Measurements from ENCODE around the gene PPP1R13L. TPM values are rescaled to one million over a fixed set of nuclear protein-coding genes. Genes with fewer than 3 reads are reported as not detected.
"Not testable (repeated sequence)": the region's sequence is repeated elsewhere in the genome, so short reads cannot be mapped to it uniquely, and the experiment has no call there.

PPP1R13L gene
- total RNA-seq, 1 experiment from 2014 or later: 10.1 TPM

DNA sequence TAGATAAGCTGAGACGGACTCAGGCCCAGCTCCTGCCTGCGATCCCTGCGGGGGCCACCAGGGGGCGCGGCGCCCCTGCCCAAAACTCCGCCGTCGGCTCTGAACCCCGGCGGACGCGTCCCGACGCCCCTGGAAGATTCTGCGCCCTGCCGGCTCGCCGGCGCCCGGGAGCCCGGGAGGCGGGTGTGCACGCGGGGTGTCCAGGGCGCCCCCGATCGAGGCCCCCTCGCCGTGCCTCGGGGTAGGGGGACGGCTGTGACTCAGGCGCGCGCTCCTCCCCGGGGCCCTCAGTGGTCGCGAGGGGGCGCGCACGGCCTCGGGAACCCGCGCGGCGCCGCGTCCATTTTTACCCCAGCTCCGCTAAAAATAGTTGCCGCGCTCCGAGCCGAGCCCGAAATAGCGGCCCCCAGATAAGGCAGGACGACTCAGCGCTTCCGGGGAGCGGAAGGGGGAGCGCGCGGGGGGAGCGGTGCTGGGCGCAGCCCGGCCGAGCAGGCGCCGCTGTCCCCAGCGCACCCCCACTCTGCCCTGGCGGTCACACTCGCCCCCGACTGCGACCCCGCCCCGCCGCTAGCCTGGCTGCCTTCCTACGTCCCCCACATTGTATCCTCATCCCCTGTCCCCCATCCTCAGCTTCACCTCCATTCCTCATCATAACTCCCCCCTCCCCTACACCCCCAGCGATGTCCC lies 34.8 kb upstream of the PPP1R13L start:
- DNase-seq (ENCODE audit: low read depth): peak; percentile 85

DNA sequence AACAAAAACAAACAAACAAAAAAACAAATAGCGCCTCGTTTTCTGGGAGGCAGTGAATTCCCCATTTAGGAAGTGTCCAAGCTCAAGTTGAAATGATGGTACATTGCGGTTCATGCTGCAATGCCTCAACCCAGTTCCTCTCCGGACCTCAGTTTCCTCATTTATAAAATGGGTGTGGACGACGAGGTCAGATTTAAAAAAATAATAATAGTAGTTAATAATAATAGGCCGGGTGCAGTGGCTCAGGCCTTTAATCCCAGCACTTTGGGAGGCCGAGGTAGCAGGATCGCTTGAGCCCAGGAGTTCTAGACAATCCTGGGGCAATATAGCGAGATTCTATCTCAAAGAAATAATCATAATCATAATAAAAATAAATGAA lies 34.3 kb upstream of the PPP1R13L start:
- in situ Hi-C loops (cut with HindIII; ENCODE audit: low pct_unique_long_range_greater_than_20kb, low sequenced_read_pairs): no loop called here
- DNase-seq (ENCODE audit: low read depth): no peak

More for the DNA sequence above, 34.8 kb upstream of the PPP1R13L start:
- in situ Hi-C loops (cut with HindIII; ENCODE audit: low pct_unique_long_range_greater_than_20kb, low sequenced_read_pairs): no loop called here

DNA sequence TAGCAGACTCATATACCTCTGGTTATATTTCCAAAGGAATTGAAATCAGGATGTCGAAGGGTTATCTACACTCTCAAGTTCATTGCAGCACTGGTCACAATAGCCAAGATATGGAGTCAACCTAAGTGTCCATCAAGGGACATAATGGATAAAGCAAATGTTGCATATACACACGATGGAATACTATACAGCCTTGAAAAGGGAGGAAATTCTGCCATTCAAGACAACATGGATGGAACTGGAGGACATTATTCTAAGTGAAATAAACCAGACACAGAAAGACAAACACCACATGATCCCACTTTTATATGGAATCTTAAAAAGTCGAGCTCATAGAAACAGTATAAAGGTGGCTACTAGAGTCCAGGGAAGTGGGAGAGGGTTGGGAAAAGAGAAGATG lies 32.5 kb upstream of the PPP1R13L start:
- no peak for DNase-seq (ENCODE audit: low read depth)
- in situ Hi-C loops (cut with HindIII; ENCODE audit: low pct_unique_long_range_greater_than_20kb, low sequenced_read_pairs): no loop called here

DNA sequence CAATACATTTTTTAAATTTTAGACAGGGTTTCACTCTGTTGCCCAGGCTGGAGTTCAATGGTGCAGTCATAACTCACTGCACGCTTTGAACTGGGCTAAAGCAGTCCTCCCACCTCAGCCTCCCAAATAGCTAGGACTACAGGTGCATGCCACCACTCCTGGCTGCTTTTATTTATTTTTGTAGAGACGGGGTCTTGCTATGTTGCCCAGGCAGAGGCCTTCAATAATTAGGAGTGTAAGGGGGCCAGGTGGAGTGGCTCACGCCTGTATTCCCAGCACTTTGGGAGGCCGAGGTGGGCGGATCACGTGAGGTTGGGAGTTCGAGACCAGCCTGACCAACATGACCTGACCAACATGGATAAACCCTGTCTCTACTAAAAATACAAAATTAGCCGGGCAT lies 27.7 kb upstream of the PPP1R13L start:
- in situ Hi-C loops (cut with HindIII; ENCODE audit: low pct_unique_long_range_greater_than_20kb, low sequenced_read_pairs); DNase-seq (ENCODE audit: low read depth): not testable (repeated sequence)

DNA sequence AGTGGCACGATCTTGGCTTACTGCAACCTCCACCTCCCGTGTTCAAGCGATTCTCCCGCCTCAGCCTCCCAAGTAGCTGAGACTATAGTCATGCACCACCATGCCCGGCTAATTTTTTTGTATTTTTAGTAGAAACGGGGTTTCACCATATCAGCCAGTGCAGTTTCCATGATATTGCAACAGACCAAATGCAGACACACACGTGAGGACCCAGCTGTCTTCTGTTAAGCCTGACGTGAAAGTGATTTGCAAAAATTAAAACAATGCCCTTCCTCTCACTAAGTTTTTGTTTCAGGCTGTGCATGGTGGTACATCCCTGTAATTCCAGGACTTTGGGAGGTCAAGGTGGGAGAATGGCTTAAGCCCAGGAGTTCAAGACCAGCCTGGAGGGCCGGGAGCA lies 26.1 kb upstream of the PPP1R13L start:
- in situ Hi-C loops (cut with HindIII; ENCODE audit: low pct_unique_long_range_greater_than_20kb, low sequenced_read_pairs); DNase-seq (ENCODE audit: low read depth): not testable (repeated sequence)

DNA sequence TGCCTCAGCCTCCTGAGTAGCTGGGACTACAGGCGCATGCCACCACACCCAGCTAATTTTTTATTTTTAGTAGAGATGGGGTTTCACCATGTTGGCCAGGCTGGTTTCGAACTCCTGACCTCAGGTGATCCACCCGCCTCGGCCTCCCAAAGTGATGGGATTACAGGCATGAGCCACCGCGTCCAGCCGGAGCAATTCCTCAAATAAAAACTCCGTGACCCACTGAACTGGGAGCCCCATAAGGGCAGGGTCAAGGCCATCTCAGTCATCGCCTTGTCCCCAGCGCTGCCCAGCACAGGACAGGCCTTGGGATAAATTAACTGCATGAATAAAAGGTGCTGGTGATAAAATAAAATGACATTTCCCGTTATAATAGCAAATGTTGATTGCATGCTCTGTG lies 25.0 kb upstream of the PPP1R13L start:
- DNase-seq (ENCODE audit: low read depth); in situ Hi-C loops (cut with HindIII; ENCODE audit: low pct_unique_long_range_greater_than_20kb, low sequenced_read_pairs): not testable (repeated sequence)

DNA sequence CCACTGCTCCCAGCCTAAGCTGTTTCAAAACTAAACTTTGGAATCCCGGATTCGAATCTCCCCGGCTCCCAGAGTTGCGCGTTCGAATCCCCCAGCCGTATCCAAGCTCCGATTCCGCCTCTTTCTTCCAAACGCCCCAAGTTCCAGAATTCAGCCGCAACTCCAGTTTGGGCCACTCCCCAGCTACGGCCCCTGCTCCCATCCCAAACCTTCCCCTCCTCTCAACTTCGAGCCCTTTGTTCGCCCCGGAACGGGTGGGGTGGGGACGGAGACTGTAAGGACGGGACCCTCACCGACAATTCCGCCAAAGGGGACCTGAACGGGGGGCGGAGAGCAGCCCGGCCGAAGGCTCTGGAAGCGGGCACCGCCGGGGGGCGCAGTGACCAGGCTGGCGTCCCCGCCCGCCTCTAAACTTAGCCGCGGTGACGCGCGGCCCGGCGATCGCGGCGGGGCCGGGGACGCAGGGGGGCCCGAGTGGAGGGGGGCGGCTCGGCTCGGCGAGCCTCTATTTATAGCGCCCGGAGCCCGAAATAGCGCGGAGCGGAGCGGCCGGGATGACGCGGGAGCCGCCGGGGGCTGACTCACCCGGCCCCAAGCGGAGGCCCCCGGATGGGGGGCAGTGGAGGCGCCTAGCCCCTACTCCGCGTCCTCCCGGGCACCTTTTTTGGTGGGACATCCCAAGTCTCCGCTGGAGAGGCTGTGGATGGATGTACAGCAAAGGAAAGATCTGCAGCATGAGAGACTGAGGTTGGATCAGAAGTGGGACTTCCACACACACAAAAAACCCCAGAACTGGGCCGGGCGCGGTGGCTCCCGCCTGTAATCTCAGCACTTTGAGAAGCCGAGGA lies 23.7 kb upstream of the PPP1R13L start:
- in situ Hi-C loops (cut with HindIII; ENCODE audit: low pct_unique_long_range_greater_than_20kb, low sequenced_read_pairs): no loop called here
- DNase-seq (ENCODE audit: low read depth): no peak

DNA sequence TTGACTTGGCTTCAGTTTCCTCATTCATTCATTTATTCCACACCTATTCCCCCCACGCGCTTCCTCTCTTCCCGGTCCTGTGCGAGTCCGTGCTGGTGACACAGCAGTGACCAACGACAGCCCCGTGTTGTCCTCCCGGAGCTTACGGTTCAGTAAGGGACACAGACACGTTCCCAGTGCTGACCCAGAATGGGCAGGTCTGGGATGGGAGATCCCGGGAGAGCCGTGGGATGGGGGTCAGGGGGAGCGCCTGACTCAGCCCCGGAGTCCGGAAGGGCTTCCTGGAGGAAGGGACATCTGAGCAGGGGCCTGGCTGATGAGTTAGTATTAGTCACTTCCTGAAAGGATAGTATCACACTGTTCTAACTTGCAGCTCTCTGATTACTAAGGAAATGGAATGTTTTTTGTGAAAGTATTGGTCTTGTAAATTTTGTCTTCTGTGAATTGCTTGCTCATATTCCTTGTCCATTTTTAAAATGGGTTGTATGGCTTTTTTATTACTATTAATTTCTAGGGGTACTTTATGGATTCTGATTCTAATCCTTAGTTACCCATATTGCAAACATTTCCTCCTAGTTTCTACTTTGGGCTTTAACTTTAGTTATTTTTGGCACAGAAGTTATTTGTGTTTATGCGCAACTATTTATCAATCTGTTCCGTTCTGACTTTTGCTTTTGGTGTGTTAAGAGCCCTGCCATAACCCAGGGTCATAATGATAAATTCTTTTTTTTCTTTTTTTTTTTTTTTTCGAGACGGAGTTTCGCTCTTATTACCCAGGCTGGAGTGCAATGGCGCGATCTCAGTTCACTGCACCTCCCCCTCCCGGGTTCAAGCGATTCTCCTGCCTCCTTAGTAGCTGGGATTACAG lies 19.6 kb upstream of the PPP1R13L start:
- DNase-seq (ENCODE audit: low read depth): peak; percentile 90
- in situ Hi-C loops (cut with HindIII; ENCODE audit: low pct_unique_long_range_greater_than_20kb, low sequenced_read_pairs): no loop called here

DNA sequence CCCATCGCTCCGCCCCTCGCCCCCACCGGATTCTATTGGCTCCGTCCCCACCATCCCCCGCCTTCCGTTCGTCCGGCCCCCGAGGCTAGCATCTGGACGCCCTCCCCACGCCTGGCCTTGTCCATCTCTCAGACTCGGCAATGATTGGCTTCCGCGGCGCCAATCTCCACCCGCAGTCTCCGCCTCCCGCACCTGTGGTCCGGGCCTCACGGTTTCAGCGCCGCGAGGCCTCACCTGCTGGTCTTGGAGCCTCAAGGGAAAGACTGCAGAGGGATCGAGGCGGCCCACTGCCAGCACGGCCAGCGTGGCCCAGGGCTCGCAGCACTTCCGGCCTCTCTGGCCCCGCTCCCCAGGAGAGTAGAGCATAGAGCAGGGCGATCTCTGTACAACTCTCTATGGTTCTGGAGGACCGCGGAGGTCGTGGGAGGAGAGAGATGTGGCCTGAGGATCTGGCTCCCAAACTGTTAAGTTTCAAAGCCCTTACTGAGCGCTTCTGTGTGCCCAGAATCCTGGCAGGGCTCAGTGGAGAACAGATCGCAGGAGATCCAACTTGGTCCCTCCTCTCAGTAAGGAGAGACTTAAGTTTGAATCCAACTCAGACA lies 18.8 kb upstream of the PPP1R13L start, which contains the start of gene ERCC1:
ERCC1 (minus strand) TSS at position 329 of the 602 bp plus-strand sequence. CDS start 543 bp downstream, outside the sequence.
- DNase-seq (ENCODE audit: low read depth): peak; percentile 99
- in situ Hi-C loops (cut with HindIII; ENCODE audit: low pct_unique_long_range_greater_than_20kb, low sequenced_read_pairs): no loop called here

DNA sequence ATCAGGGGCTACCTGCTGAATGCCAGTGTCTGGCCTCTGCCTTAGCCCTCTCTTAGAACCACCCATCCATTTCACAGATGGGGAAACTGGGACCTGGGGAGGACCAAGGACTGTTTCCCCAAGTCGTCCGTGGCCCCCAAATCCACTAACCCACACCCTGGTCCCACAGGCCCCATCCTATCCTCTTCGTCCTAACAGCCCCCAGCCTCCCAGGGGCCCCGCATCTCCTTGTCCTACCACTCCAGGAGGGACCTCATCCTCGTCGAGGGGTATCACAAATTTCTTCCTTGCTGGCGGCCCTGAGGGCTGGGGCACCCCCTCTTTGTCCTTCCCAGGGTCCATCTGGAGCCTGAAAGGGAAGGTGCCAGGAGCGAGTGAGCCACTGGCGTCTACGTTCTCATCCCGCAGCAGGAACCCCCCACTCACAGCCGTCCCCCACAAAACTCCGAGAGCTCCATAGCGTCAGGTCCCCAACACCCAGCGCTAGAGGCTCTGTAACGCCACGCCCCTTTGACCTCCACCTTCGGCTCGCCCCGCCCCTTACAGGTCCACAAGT lies 18.2 kb upstream of the PPP1R13L start:
- in situ Hi-C loops (cut with HindIII; ENCODE audit: low pct_unique_long_range_greater_than_20kb, low sequenced_read_pairs): no loop called here
- no peak for DNase-seq (ENCODE audit: low read depth)

DNA sequence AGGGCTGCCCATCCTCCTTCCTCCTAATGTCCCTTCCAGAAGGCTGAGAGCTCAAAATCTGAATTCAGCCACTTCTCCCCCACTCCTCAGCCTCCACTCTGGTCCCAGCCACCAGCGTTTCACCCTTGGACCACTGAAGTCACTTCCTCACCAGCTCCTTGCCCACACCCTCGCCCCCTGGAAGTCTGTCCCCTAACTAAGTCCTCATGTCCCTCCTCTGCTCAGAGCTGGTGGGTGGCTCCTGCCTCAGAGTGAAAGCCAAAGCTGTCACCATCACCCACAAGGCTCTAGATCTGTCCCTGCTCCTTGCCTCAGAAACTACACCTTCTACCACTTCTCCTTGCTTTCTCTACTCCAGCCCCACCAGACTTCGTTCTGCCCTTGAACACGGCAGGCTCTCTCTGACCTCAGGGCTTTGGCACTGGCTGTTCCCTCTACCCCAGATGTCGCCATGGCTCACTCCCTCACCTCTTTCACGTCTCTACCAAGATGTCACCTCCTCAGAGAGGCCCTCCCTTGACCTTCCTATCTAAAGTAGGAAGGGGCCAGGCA lies 17.2 kb upstream of the PPP1R13L start:
- no peak for DNase-seq (ENCODE audit: low read depth)
- in situ Hi-C loops (cut with HindIII; ENCODE audit: low pct_unique_long_range_greater_than_20kb, low sequenced_read_pairs): no loop called here

DNA sequence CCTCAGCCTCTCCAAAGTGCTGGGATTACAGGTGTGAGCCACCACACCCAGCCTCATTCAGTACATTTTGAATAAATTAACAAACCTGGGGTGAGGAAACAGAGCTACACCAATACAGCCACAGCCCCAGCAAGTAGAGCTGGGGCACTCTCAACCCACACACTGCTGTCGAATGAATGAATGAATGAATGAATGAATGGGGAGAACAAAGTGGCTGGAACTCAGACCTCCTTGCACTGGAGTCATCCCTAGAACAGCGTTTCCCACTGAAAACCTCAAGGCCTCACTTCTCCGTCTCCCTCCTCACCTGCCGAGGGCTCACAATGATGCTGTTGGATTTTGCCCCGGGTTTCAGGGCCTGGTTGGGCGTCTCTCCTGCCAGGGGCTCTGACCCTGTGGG lies 16.0 kb upstream of the PPP1R13L start:
- no peak for DNase-seq (ENCODE audit: low read depth)
- in situ Hi-C loops (cut with HindIII; ENCODE audit: low pct_unique_long_range_greater_than_20kb, low sequenced_read_pairs): no loop called here

DNA sequence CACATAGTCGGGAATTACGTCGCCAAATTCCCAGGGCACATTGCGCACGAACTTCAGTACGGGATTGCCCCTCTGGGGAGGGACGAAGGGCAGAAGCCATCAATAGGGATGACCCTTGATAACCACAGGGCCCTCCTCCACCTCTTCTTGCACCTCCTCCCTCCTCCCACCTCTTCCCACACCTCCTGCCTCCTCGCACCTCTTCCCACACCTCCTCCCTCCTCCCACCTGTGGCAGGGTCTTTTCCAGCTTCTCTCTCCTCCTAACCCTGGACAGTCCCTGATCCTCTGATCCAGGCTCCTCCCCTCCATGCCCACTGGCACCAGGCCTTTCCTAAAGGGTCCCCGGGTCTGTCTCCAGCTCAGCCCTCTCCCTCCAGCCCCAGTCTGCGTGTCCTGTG lies 15.5 kb upstream of the PPP1R13L start:
- in situ Hi-C loops (cut with HindIII; ENCODE audit: low pct_unique_long_range_greater_than_20kb, low sequenced_read_pairs): no loop called here
- no peak for DNase-seq (ENCODE audit: low read depth)

DNA sequence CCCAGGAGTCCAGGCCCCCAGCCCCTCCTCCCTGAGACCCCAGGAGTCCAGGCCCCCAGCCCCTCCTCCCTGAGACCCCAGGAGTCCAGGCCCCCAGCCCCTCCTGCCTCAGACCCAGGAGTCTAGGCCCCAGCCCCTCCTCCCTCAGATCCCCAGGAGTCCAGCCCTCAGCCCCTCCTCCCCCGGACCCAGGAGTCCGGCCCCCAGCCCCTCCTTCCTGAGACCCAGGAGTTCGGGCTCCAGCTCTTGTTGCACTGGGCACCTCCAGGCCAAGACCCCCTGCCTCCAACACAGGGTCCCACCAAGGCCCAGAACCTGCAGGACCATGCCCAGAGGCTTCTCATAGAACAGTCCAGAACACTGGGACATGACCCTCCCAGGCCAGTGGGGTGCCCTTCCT lies 15.0 kb upstream of the PPP1R13L start:
- in situ Hi-C loops (cut with HindIII; ENCODE audit: low pct_unique_long_range_greater_than_20kb, low sequenced_read_pairs): no loop called here

DNA sequence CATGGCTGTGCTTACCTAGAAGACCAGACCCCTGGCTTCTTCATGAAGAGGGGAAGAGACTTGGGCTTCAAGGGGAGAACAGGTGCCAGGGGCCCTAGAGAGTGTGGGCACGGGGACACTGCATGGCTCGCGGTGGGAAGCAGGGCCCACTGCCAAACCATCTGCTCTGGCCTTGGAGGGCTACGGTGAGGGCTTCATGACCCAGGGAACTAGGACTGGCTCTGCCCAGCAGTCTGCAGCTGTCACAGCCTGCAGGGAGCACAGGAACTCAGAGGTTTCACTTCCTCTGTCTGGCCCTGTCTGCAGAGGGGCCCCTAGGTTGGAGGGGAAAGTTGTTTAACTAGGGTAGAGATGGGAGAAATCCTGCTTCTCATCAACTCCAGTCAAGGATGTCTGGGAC lies 14.5 kb upstream of the PPP1R13L start:
- in situ Hi-C loops (cut with HindIII; ENCODE audit: low pct_unique_long_range_greater_than_20kb, low sequenced_read_pairs): no loop called here
- no peak for DNase-seq (ENCODE audit: low read depth)

More for the DNA sequence above, 15.0 kb upstream of the PPP1R13L start:
- DNase-seq (ENCODE audit: low read depth): no peak

DNA sequence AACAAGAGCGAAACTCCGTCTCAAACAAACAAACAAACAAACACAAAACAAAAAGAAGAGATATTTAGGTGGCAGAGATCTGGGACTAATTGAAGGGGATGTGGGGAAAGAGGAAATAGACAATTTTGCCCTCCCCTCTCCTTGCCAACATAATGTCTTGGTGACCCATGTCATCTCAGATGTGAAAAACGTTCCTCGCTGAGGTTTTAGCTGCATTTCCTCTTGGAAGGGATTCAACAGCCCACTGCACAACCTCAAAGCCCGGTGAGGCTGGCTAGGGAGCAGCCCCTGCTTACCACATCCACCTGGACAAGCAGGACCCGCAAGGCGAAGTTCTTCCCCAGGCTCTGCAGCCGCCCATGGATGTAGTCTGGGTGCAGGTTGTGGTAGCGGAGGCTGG lies 13.9 kb upstream of the PPP1R13L start:
- in situ Hi-C loops (cut with HindIII; ENCODE audit: low pct_unique_long_range_greater_than_20kb, low sequenced_read_pairs): no loop called here

DNA sequence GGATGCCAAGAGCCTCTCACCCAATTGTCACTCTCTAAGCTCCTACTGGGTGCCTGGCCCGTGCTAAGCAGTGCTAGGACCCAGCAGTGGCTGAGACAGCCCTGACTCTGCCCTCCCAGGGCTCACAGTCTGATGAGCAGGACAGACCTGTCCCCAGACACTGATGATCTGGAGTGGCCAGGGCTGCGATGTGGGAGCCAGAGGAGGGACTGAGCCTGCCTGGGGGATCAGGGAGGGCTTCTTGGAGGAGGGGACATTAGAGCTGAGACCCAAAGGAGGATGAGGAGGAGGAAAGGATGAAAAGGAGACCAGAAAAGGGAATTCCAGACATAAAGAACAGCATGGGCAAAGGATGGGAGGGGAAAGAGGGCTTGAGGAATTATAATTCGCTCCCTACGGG lies 12.3 kb upstream of the PPP1R13L start:
- DNase-seq (ENCODE audit: low read depth): no peak
- in situ Hi-C loops (cut with HindIII; ENCODE audit: low pct_unique_long_range_greater_than_20kb, low sequenced_read_pairs): no loop called here

More for the DNA sequence above, 13.9 kb upstream of the PPP1R13L start:
- DNase-seq (ENCODE audit: low read depth): no peak

DNA sequence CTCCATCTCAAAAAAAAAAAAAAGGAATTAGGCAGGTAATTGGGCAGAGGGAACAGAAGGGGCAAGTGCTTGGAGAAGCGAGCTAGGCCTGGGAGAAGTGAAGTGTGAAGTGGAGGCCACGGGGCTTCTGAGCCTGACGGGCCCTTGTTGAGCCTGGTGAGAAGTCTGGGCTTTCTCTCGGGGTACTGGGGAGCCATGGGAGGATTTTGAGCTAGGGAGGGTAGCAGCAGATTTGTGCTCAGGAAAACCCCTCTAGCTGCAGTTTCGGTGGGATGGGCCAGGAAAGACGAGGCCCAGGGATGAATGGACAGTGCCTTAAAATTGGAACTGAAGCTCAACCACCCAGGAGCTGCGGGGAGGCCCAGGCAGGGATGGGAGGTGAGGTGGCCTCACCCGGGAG lies 9.6 kb upstream of the PPP1R13L start:
- in situ Hi-C loops (cut with HindIII; ENCODE audit: low pct_unique_long_range_greater_than_20kb, low sequenced_read_pairs): no loop called here
- no peak for DNase-seq (ENCODE audit: low read depth)
